Activated T-cell treated with anti-CD3 and anti-CD28 coated beads, Interleukin-2, amount 50 U/mL, for 4 hours (primary cell): ENCODE measurements around the gene LILRB1. TPM values are rescaled to one million over a fixed set of nuclear protein-coding genes. Genes with fewer than 3 reads are reported as not detected.
"Not testable (repeated sequence)": the region's sequence is repeated elsewhere in the genome, so short reads cannot be mapped to it uniquely, and the experiment has no call there.

Source experiments
- ATAC-seq, 2 donors: fragments of 200-7000 bp; cut with Tn5 transposase; one replicate each; pipeline ENCODE4 v1.10.0; 2021
- DNase-seq: peaks from one replicate; pipeline ENCODE4 v3.0.0-alpha.2; 2020
- H3K27me3 Mint-ChIP-seq: one replicate; pipeline ENCODE4 v1.8.0; 2021; ENCODE audit warnings: low read depth, mixed read lengths
- H3K36me3 Mint-ChIP-seq: one replicate; pipeline ENCODE4 v1.8.0; 2022; ENCODE audit warnings: mixed read lengths; ENCODE audit not compliant: insufficient read depth
- H3K4me1 Mint-ChIP-seq: one replicate; pipeline ENCODE4 v1.8.0; 2021; ENCODE audit warnings: low read depth, mixed read lengths
- H3K4me3 Mint-ChIP-seq: one replicate; pipeline ENCODE4 v1.8.0; 2021; ENCODE audit warnings: mild to moderate bottlenecking, moderate library complexity, mixed read lengths
- H3K9me3 Mint-ChIP-seq: one replicate; pipeline ENCODE4 v1.8.0; 2021; ENCODE audit warnings: mixed read lengths
- total RNA-seq, 3 donors: library from RNA; stranded (reverse); gene quantifications; one replicate each; pipeline ENCODE4 v1.2.1, GENCODE V29; 2021

Gene LILRB1
- total RNA-seq, 3 donors from 2014 or later, result 0.37 to 1.1 (median 0.83) TPM

DNA sequence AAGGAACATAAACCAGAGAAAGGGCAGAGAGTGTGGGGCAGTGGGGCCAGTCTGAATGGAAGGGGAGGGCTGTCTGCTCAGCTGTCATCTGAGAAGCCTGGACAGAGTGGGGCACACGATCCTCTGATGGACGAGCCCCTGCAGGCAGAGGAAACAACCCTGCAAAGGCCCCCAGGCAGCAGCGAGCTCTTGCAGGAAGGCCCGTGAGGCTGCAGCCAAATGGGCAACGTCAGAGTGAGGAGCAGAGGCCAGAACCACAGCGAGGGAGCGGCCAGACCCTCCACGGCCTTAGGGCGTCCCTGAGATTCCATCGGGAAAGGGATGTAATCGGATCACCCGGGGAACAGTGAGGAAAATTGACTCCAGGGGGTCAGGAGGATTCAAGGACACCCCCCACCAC, 5.8 kb downstream of the LILRB1 start:
- H3K4me3 Mint-ChIP-seq, H3K9me3 Mint-ChIP-seq, H3K4me1 Mint-ChIP-seq, H3K36me3 Mint-ChIP-seq, DNase-seq, ATAC-seq: not testable (repeated sequence)
- peaks cover 18% of the 10 kb centered on the region for H3K27me3 Mint-ChIP-seq

DNA sequence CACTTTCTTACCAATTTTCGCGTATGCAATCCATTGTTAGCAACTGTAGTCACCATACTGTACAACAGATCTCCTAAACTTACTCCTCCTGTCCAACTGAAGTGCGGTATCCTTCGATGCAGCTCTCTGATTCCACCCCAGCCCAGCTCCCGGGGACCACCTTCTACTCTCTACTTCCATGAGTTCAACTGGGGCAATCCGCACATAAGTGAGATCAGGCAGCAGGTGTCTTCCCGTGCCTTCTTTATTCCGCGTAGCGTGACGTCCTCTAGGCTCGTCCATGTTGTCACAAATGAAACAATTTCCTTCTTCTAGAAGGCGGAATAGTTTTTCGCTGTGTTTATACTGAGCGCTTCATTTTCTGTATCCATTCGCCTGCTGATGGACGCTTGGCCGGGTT, 8.4 kb downstream of the LILRB1 start:
- no peak for ATAC-seq
- no peaks in the 10 kb centered on the region for H3K4me1 Mint-ChIP-seq
- H3K4me3 Mint-ChIP-seq, result no peak overlapping the region
- H3K27me3 Mint-ChIP-seq, result peaks cover 9% of the 10 kb centered on the region
- H3K36me3 Mint-ChIP-seq, result no peaks in the 10 kb centered on the region
- H3K9me3 Mint-ChIP-seq, result no peaks in the 10 kb centered on the region
- no peak for DNase-seq

GRCh38 chr19:54642953-54643352, 12.7 kb downstream of the LILRB1 start:
- not testable (repeated sequence) for H3K36me3 Mint-ChIP-seq, DNase-seq, H3K9me3 Mint-ChIP-seq, H3K4me1 Mint-ChIP-seq, ATAC-seq, H3K27me3 Mint-ChIP-seq, H3K4me3 Mint-ChIP-seq

DNA sequence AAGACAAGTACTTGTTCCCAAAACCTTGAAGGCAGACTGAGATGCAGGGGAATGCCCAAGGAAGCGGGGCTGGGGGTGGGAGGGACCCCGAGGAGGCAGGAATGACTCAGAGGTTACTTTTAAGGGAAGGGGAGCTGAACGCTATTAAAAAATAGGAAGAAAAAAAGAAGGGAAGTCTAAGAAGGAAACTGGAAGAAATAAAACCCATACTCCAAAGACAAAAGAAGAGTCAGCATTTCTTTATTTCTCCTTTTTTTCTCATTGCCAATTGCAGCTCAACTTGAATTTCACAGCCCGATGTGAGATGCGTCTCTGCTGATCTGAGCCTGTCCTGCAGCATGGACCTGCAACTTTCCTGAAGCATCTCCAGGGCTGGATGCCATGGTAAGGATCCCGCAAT, 13.3 kb downstream of the LILRB1 start:
- H3K4me1 Mint-ChIP-seq, H3K9me3 Mint-ChIP-seq, ATAC-seq, H3K36me3 Mint-ChIP-seq, H3K27me3 Mint-ChIP-seq, DNase-seq, H3K4me3 Mint-ChIP-seq: not testable (repeated sequence)

DNA sequence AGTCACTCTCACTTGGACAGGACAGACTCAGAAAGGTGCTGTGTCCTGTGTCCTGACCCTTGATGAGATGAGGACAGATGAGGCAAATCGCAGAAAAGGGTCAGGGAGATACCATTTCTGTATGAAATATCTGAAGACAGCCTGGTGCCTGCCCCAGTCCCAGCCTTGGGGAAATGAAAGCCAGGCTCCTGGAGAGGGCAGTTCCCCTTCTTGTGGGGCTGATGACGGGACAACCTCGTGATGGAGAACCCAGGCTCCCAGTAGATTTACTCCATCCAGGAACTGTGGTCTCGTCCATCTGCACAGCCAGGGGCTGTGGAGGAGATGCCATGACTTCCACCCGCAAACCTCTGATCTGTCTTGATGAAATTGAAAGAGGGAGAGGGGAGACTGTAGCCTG, 13.8 kb downstream of the LILRB1 start:
- Mint-ChIP-seq H3K36me3 (no peaks in the 10 kb centered on the region), H3K9me3 (no peaks in the 10 kb centered on the region), H3K4me3 (no peak overlapping the region), H3K4me1 (no peaks in the 10 kb centered on the region), H3K27me3 (peaks cover 3% of the 10 kb centered on the region)
- no peak for DNase-seq
- no peak for ATAC-seq

DNA sequence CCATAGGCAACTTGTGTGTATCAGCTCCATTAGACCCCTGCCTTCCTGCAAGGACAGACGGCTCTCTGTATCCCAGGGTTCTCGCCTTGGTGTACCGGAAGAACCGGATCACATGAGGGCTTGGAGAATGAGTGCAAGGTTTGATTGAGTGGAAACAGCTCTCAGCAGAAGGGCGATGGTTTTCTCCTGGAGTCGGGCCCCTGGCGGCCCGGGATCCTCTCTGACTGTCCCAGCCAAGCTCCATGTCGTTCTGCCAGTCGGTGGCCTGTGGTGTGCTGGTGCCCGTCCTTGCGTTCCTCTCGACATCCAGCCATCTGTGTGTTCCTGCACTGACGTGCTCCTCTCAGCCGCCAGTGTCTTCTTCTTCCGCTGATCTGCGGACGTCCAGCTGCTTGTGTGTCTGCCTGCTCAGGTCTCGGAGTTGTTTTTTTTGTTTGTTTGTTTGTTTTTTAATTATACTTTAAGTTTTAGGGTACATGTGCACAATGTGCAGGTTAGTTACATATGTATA, 16.1 kb downstream of the LILRB1 start:
- ATAC-seq, result no peak
- H3K36me3 Mint-ChIP-seq, result no peaks in the 10 kb centered on the region
- H3K4me1 Mint-ChIP-seq, result no peaks in the 10 kb centered on the region
- DNase-seq, result no peak
- H3K9me3 Mint-ChIP-seq, result no peaks in the 10 kb centered on the region
- H3K27me3 Mint-ChIP-seq, result peaks cover 3% of the 10 kb centered on the region
- no peak overlapping the region for H3K4me3 Mint-ChIP-seq

GRCh38 chr19:54648129-54648528, 17.8 kb downstream of the LILRB1 start:
- H3K4me1 Mint-ChIP-seq, result no peaks in the 10 kb centered on the region
- no peak for DNase-seq
- ATAC-seq, result no peak
- no peaks in the 10 kb centered on the region for H3K36me3 Mint-ChIP-seq
- no peak overlapping the region for H3K4me3 Mint-ChIP-seq
- no peaks in the 10 kb centered on the region for H3K9me3 Mint-ChIP-seq
- H3K27me3 Mint-ChIP-seq, result peaks cover 7% of the 10 kb centered on the region

DNA sequence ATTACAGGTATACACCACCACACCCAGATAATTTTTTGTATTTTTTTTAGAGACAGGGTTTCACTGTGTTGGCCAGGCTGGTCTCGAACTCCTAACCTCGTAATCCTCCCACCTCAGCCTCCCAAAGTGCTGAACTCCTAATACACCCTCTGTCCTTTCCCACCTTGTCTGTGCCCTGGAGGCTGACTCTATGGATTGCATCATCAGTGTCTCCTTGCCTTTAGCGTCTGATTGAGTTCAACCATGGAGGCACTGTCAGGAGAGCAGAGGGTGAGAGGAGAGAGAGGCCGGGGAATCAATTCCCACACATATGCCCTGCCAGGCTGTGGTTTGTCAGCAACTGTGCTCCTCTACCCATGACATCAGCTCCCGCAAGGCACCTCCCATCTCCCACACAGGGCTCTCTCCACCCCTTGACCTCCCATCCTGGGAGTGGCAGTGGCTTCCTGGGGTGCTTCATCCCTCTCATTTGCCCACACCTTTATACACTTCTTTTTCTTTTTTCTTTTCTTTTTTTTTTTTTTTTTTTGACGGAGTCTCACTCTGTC, 19.9 kb downstream of the LILRB1 start:
- Mint-ChIP-seq H3K9me3 (no peaks in the 10 kb centered on the region), H3K36me3 (no peaks in the 10 kb centered on the region), H3K4me3 (no peak overlapping the region), H3K27me3 (peaks cover 5% of the 10 kb centered on the region), H3K4me1 (no peaks in the 10 kb centered on the region)
- DNase-seq (no peak), ATAC-seq (no peak)

DNA sequence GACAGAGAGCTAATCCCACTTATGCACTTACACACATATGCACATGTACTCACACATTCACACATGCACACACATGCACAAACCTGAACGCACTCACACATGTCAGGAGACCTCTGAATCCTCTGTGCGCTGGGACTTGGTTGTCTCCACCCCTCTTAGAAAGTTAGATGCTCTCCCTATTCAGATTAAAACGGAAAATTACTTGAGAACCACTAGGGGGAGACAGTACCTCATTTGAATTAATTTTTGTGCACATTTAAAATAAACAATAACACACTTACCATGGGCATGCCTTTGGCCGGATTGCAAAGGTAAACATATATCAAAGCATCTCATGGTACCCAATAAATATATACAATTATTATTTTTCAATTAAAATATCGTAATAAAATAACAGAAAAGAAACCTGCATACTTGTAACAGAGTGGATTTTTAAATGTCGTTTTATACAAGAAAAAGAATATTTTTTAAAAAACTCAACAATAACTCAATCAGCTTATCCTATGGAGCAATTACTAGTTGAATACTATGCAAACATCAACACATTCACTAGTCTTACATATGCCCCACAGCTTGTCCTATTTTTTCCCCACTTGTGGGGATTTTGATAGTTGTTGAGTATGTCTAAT, 23.0 kb downstream of the LILRB1 start:
- Mint-ChIP-seq H3K9me3 (no peaks in the 10 kb centered on the region), H3K4me1 (no peaks in the 10 kb centered on the region), H3K27me3 (peaks cover 11% of the 10 kb centered on the region), H3K4me3 (no peak overlapping the region), H3K36me3 (no peaks in the 10 kb centered on the region)
- DNase-seq (no peak), ATAC-seq (no peak)

DNA sequence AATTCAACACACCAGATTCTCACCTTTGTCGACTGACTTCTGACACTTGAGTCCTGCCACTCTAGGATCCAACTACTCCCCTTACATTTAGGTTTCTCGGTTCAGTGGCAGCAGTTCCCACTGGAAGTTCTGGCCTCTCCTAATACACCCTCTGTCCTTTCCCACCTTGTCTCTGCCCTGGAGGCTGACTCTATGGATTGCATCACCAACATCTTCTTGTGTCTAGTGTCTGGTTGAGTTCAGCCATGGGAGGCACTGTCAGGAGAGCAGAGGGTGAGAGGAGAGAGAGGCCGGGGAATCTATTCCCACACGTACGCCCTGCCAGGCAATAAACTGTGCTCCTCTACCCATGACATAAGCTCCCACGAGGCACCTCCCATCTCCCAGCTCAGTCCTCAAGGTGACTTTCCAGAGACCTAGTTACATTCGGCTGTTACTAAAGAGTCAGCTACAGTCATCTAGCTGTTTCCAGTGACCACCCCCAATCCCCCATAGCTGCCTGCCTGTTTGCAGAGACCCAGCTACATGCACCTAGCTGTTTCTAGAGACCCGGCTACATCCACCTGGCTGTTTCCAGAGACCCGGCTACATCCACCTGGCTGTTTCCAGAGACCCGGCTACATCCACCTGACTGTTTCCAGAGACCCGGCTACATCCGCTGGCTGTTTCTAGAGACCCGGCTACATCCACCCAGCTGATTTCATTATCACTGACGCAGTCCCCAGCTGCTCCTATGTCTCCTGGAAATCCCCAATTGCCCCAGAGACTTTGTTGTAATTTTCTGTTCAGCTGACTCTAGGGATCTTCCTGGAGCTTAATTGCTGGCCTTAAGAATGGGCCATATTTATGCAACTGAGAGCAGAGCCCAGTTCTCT, 24.4 kb downstream of the LILRB1 start:
- no peaks in the 10 kb centered on the region for H3K4me1 Mint-ChIP-seq
- DNase-seq (no peak), ATAC-seq (no peak)
- no peak overlapping the region for H3K4me3 Mint-ChIP-seq
- no peaks in the 10 kb centered on the region for H3K9me3 Mint-ChIP-seq
- peaks cover 20% of the 10 kb centered on the region for H3K27me3 Mint-ChIP-seq
- H3K36me3 Mint-ChIP-seq, result no peaks in the 10 kb centered on the region

DNA sequence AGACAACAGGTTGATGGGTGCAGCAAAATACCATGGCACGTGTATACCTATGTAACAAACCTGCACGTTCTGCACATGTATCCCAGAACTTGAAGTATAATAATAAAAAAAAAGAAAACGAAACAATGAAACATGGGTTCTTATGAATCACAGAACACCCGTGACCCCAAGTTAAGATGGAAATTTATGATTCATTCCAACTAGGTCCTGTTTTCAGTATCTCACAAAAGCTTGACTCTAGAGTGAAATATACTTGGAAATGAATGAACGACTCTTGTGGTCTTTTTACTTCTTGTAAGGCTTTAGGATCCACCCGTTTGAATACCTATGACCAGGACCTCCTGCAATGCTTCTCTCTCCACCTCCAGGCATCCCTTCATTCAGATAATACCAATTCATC, 29.0 kb downstream of the LILRB1 start:
- H3K4me3 Mint-ChIP-seq, result no peak overlapping the region
- DNase-seq (no peak), ATAC-seq (no peak)
- no peaks in the 10 kb centered on the region for H3K36me3 Mint-ChIP-seq
- H3K9me3 Mint-ChIP-seq, result no peaks in the 10 kb centered on the region
- peaks cover 2% of the 10 kb centered on the region for H3K4me1 Mint-ChIP-seq
- H3K27me3 Mint-ChIP-seq, result peaks cover 26% of the 10 kb centered on the region

- ATAC-seq, result no peak
Observed at GRCh38 chr19:54660306-54660705, 30.0 kb downstream of the LILRB1 start.

GRCh38 chr19:54660964-54661363, 30.7 kb downstream of the LILRB1 start:
- H3K4me1 Mint-ChIP-seq, result peaks cover 2% of the 10 kb centered on the region
- DNase-seq, result no peak
- H3K27me3 Mint-ChIP-seq, result peaks cover 26% of the 10 kb centered on the region
- no peaks in the 10 kb centered on the region for H3K36me3 Mint-ChIP-seq
- no peaks in the 10 kb centered on the region for H3K9me3 Mint-ChIP-seq
- no peak for ATAC-seq
- no peak overlapping the region for H3K4me3 Mint-ChIP-seq

More at GRCh38 chr19:54660306-54660705, 30.0 kb downstream of the LILRB1 start:
- Mint-ChIP-seq H3K9me3 (no peaks in the 10 kb centered on the region), H3K27me3 (peaks cover 26% of the 10 kb centered on the region), H3K4me3 (no peak overlapping the region), H3K4me1 (peaks cover 2% of the 10 kb centered on the region), H3K36me3 (no peaks in the 10 kb centered on the region)
- no peak for DNase-seq

DNA sequence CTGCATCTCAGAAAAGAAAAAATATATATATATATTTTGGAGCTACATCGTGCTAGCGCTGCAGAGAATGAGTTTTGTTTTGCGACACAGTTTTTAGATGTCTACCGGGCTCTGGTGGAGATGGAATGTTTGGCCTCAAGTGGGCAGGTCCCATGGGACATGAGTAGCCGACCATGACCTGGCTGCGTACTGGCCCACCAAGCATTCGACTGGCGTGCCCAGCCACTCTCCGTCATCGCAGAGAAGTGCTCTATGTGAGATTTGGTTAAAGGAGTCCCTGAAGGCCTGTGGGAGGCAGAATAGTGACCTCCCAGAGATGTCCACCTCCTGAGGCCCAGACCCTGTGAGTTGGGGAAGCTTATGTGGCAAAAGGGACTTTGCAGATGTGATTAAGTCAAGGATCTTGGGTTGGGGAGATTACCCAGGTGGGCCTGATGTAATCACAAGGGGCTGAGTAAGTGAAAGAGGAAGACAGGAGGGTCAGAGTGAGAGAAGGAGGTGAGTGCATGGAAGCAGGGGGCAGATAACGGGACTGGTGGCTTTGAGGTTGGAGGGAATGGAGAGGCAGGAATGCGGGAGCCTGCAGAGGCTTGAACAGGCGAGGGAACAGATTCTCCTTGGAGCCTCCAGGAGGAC, 31.7 kb downstream of the LILRB1 start:
- no peak overlapping the region for H3K4me3 Mint-ChIP-seq
- no peaks in the 10 kb centered on the region for H3K9me3 Mint-ChIP-seq
- H3K36me3 Mint-ChIP-seq, result no peaks in the 10 kb centered on the region
- peaks cover 26% of the 10 kb centered on the region for H3K27me3 Mint-ChIP-seq
- no peak for DNase-seq
- ATAC-seq, result no peak
- H3K4me1 Mint-ChIP-seq, result peaks cover 2% of the 10 kb centered on the region
